ENCODE data around the gene RWDD3. TPM values are rescaled to one million over a fixed set of nuclear protein-coding genes. Genes with fewer than 3 reads are reported as not detected.

The RWDD3 gene
- total RNA-seq, 2 donors from 2014 or later: 12.9 to 22.0 TPM

- H3K27ac ChIP-seq: no peak overlapping the region
Measured at GRCh38 chr1:95262913-95263312, 28.9 kb downstream of the RWDD3 start.

GRCh38 chr1:95263450-95263849, 29.4 kb downstream of the RWDD3 start:
- intact Hi-C loops (cut with DNase I): no loop called here
- Histone ChIP-seq H3K9ac (ENCODE audit: low read depth in 2 of 2, low read length in 2 of 2) (no peak overlapping the region), H3K27ac (no peak overlapping the region), H3K27me3 (no peaks in the 10 kb centered on the region), H3K4me1 (no peaks in the 10 kb centered on the region), H3K36me3 (no peaks in the 10 kb centered on the region), H3K4me3 (no peak overlapping the region), H3K9me3 (no peaks in the 10 kb centered on the region)
- no peak for TF ChIP-seq CTCF (IDR thresholded peaks at IDR 0.05)
- no peak for DNase-seq

More at GRCh38 chr1:95262913-95263312, 28.9 kb downstream of the RWDD3 start:
- no peaks in the 10 kb centered on the region for H3K9me3 ChIP-seq
- no peak for TF ChIP-seq CTCF (IDR thresholded peaks at IDR 0.05)
- no peaks in the 10 kb centered on the region for H3K36me3 ChIP-seq
- intact Hi-C loops (cut with DNase I): no loop called here
- no peak overlapping the region for H3K4me3 ChIP-seq
- no peaks in the 10 kb centered on the region for H3K27me3 ChIP-seq
- no peak for DNase-seq
- no peak overlapping the region for H3K9ac ChIP-seq (ENCODE audit: low read depth in 2 of 2, low read length in 2 of 2)
- H3K4me1 ChIP-seq: no peaks in the 10 kb centered on the region

GRCh38 chr1:95265106-95265505, 31.1 kb downstream of the RWDD3 start:
- H3K9me3 ChIP-seq: no peaks in the 10 kb centered on the region
- no peaks in the 10 kb centered on the region for H3K36me3 ChIP-seq
- H3K27me3 ChIP-seq: no peaks in the 10 kb centered on the region
- no peak for DNase-seq
- no peak overlapping the region for H3K4me3 ChIP-seq
- no peak overlapping the region for H3K9ac ChIP-seq (ENCODE audit: low read depth in 2 of 2, low read length in 2 of 2)
- intact Hi-C loops (cut with DNase I): no loop called here
- H3K4me1 ChIP-seq: no peaks in the 10 kb centered on the region
- no peak for TF ChIP-seq CTCF (IDR thresholded peaks at IDR 0.05)
- no peak overlapping the region for H3K27ac ChIP-seq

GRCh38 chr1:95276429-95276828, 42.4 kb downstream of the RWDD3 start:
- intact Hi-C loops (cut with DNase I): no loop called here
- Histone ChIP-seq H3K36me3 (no peaks in the 10 kb centered on the region), H3K4me1 (no peaks in the 10 kb centered on the region), H3K27ac (no peak overlapping the region), H3K4me3 (no peak overlapping the region), H3K9ac (ENCODE audit: low read depth in 2 of 2, low read length in 2 of 2) (no peak overlapping the region), H3K27me3 (no peaks in the 10 kb centered on the region), H3K9me3 (no peaks in the 10 kb centered on the region)
- no peak for DNase-seq
- no peak for TF ChIP-seq CTCF (IDR thresholded peaks at IDR 0.05)

GRCh38 chr1:95278173-95279006, 44.4 kb downstream of the RWDD3 start:
- no peaks in the 10 kb centered on the region for H3K9me3 ChIP-seq
- H3K27me3 ChIP-seq: no peaks in the 10 kb centered on the region
- H3K27ac ChIP-seq: no peak overlapping the region
- DNase-seq: no peak
- no peak overlapping the region for H3K4me3 ChIP-seq
- TF ChIP-seq CTCF (IDR thresholded peaks at IDR 0.05): no peak
- H3K4me1 ChIP-seq: no peaks in the 10 kb centered on the region
- H3K9ac ChIP-seq (ENCODE audit: low read depth in 2 of 2, low read length in 2 of 2): no peak overlapping the region
- intact Hi-C loops (cut with DNase I): no loop called here
- no peaks in the 10 kb centered on the region for H3K36me3 ChIP-seq

Data from colonic mucosa (tissue), 4 donors.